SK-N-SH treated with all-trans-retinoic acid at 6 μM for 48 hours (cell line): ENCODE data around the gene HSPB6.

Experiments
- ISL1 ChIP-seq: fragments of 250-450 bp; sonication (Bioruptor Pico); IDR thresholded peaks from 2 replicates; pipeline ENCODE4 v2.1.2; 2022; ENCODE audit warnings: mild to moderate bottlenecking, moderate library complexity
- PPARA ChIP-seq: fragments of 250-450 bp; sonication (Bioruptor Pico); IDR thresholded peaks from 2 replicates; pipeline ENCODE4 v1.5.0; 2020; ENCODE audit warnings: mild to moderate bottlenecking, borderline replicate concordance
- TOX ChIP-seq: fragments of 250-450 bp; sonication (Bioruptor Pico); IDR thresholded peaks from 2 replicates; pipeline ENCODE4 v1.8.0; 2021; ENCODE audit warnings: mild to moderate bottlenecking, moderate library complexity, borderline replicate concordance
- ZFP3 ChIP-seq: fragments of 250-450 bp; sonication (Bioruptor Pico); IDR thresholded peaks from 2 replicates; pipeline ENCODE4 v1.5.0; 2020; ENCODE audit warnings: mild to moderate bottlenecking, moderate library complexity
- ZFP30 ChIP-seq: fragments of 450-650 bp; formaldehyde crosslinking; IDR thresholded peaks from 2 replicates; pipeline ENCODE4 v1.5.0; 2022; ENCODE audit warnings: mild to moderate bottlenecking, moderate library complexity
- ZNF565 ChIP-seq: fragments of 450-650 bp; formaldehyde crosslinking; conservative IDR thresholded peaks from 2 replicates; pipeline ENCODE4 v1.5.0; 2020; ENCODE audit warnings: low read depth, mild to moderate bottlenecking, moderate library complexity
- ZNF70 ChIP-seq: fragments of 450-650 bp; formaldehyde crosslinking; IDR thresholded peaks from 2 replicates; pipeline ENCODE4 v1.5.0; 2020; ENCODE audit warnings: mild to moderate bottlenecking, moderate library complexity
- TF ChIP-seq, protein P1 (sequence below): fragments of 250-450 bp; sonication (Bioruptor Pico); IDR thresholded peaks from 2 replicates; pipeline ENCODE4 v1.8.0; 2020; ENCODE audit warnings: mild to moderate bottlenecking, moderate library complexity, borderline replicate concordance

DNA sequence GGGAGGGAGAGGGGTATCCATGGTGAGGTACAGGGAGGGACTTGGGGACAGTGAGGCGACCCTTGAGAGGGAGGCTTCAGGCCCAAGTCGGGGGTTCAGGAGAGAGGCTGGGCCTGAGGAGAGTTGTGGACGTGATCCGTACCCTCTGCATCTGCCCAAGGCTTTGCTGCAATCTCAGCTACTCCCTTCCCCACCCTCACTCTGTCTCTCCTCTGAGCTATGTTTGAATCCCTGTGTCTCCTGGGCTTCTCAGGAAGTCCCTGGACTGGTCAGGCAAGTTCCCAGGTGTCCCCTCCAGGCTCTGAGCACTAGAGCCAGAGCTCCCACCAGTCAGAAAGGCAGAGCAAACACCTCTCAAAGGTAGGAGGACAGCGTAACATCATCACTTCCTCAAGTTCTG lies 6.7 kb downstream of the HSPB6 start:
- no peak for TF ChIP-seq ISL1 (CRISPR knock-in tag)
- no peak for TF ChIP-seq ZFP30 (CRISPR knock-in tag)
- no peak for TF ChIP-seq ZNF70 (CRISPR knock-in tag)
- TF ChIP-seq, protein P1, sequence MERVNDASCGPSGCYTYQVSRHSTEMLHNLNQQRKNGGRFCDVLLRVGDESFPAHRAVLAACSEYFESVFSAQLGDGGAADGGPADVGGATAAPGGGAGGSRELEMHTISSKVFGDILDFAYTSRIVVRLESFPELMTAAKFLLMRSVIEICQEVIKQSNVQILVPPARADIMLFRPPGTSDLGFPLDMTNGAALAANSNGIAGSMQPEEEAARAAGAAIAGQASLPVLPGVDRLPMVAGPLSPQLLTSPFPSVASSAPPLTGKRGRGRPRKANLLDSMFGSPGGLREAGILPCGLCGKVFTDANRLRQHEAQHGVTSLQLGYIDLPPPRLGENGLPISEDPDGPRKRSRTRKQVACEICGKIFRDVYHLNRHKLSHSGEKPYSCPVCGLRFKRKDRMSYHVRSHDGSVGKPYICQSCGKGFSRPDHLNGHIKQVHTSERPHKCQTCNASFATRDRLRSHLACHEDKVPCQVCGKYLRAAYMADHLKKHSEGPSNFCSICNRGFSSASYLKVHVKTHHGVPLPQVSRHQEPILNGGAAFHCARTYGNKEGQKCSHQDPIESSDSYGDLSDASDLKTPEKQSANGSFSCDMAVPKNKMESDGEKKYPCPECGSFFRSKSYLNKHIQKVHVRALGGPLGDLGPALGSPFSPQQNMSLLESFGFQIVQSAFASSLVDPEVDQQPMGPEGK (CRISPR knock-in tag): no peak
- TF ChIP-seq ZFP3: no peak
- no peak for TF ChIP-seq ZNF565 (CRISPR knock-in tag)
- no peak for TF ChIP-seq PPARA (CRISPR knock-in tag)
- no peak for TF ChIP-seq TOX (CRISPR knock-in tag)
